Endometrial microvascular endothelial cells (primary cell): Measurements from ENCODE around the gene KCTD10. TPM values are rescaled to one million over a fixed set of nuclear protein-coding genes. Genes with fewer than 3 reads are reported as not detected.

Source experiments
- in situ Hi-C: cut with HindIII; loops from 2 replicates; pipeline ENCODE4 v1.10.0; 2017; ENCODE audit warnings: low sequenced_read_pairs, low pct_unique_long_range_greater_than_20kb; ENCODE audit errors: inconsistent ontology term
- total RNA-seq: library from RNA; depleted of rRNA; stranded (reverse); fragments of >200 nt; gene quantifications from one replicate; pipeline ENCODE4 v1.2.3, GENCODE V29; 2015; ENCODE audit errors: inconsistent ontology term

KCTD10 gene
- 63.0 TPM for total RNA-seq

- in situ Hi-C loops, result no loop called here
Measured at GRCh38 chr12:109477185-109477962, at the start of gene KCTD10, which contains the start of gene UBE3B. KCTD10 (minus strand) TSS chr12:109477300; CDS start chr12:109477262, 38 bp downstream. UBE3B (plus strand) TSS chr12:109477634; CDS start chr12:109483552, 5,918 bp downstream.

GRCh38 chr12:109525279-109525585 lies 48.1 kb upstream of the KCTD10 start:
- in situ Hi-C loops, result loop anchor here (25.0 kb wide), 1 partner anchor 262 kb away; no protein-coding TSS in a partner anchor

GRCh38 chr12:109524466-109525278 lies 47.6 kb upstream of the KCTD10 start:
- in situ Hi-C loops, result loop anchor here (25.0 kb wide), 1 partner anchor 263 kb away; no protein-coding TSS in a partner anchor

- in situ Hi-C loops, result no loop called here
Measured at GRCh38 chr12:109523504-109523903, 46.4 kb upstream of the KCTD10 start.

- in situ Hi-C loops, result no loop called here
Measured at GRCh38 chr12:109523071-109523470, 46.0 kb upstream of the KCTD10 start.

GRCh38 chr12:109521831-109522230 lies 44.7 kb upstream of the KCTD10 start:
- in situ Hi-C loops, result no loop called here

- in situ Hi-C loops, result no loop called here
Measured at GRCh38 chr12:109519787-109520186, 42.7 kb upstream of the KCTD10 start.

- in situ Hi-C loops, result no loop called here
Measured at GRCh38 chr12:109518820-109519665, 41.9 kb upstream of the KCTD10 start.

- in situ Hi-C loops, result no loop called here
Measured at GRCh38 chr12:109517619-109518018, 40.5 kb upstream of the KCTD10 start.

- in situ Hi-C loops, result no loop called here
Measured at GRCh38 chr12:109513977-109514376, 36.9 kb upstream of the KCTD10 start.

- in situ Hi-C loops, result no loop called here
Measured at GRCh38 chr12:109513051-109513450, 36.0 kb upstream of the KCTD10 start.

GRCh38 chr12:109512608-109513007 lies 35.5 kb upstream of the KCTD10 start:
- in situ Hi-C loops, result no loop called here

GRCh38 chr12:109510196-109510595 lies 33.1 kb upstream of the KCTD10 start:
- in situ Hi-C loops, result no loop called here

- in situ Hi-C loops, result no loop called here
Measured at GRCh38 chr12:109504068-109504467, 27.0 kb upstream of the KCTD10 start.

GRCh38 chr12:109503611-109504010 lies 26.5 kb upstream of the KCTD10 start:
- in situ Hi-C loops, result no loop called here

- in situ Hi-C loops, result no loop called here
Measured at GRCh38 chr12:109502332-109502731, 25.2 kb upstream of the KCTD10 start.

GRCh38 chr12:109501299-109501698 lies 24.2 kb upstream of the KCTD10 start:
- in situ Hi-C loops, result no loop called here

GRCh38 chr12:109500406-109501185 lies 23.5 kb upstream of the KCTD10 start:
- in situ Hi-C loops, result no loop called here
